Osteocyte (in vitro differentiated cells): Measurements from ENCODE around the gene TSHZ2. TPM values are rescaled to one million over a fixed set of nuclear protein-coding genes. Genes with fewer than 3 reads are reported as not detected.

Source experiments
- DNase-seq: peaks from one replicate; pipeline ENCODE4 v3.0.0; 2021; ENCODE audit warnings: mixed read lengths; ENCODE audit not compliant: unreplicated experiment; ENCODE audit errors: extremely low spot score
- H3K27ac Mint-ChIP-seq: one replicate; pipeline ENCODE4 v1.8.0; 2021; ENCODE audit warnings: mild to moderate bottlenecking, mixed read lengths; ENCODE audit not compliant: unreplicated experiment
- H3K27me3 Mint-ChIP-seq: one replicate; pipeline ENCODE4 v1.8.0; 2021; ENCODE audit warnings: mixed read lengths; ENCODE audit not compliant: unreplicated experiment
- H3K36me3 Mint-ChIP-seq: one replicate; pipeline ENCODE4 v1.8.0; 2021; ENCODE audit warnings: mixed read lengths; ENCODE audit not compliant: unreplicated experiment
- H3K4me1 Mint-ChIP-seq: one replicate; pipeline ENCODE4 v1.8.0; 2021; ENCODE audit warnings: mixed read lengths; ENCODE audit not compliant: unreplicated experiment
- H3K4me3 Mint-ChIP-seq: one replicate; pipeline ENCODE4 v1.8.0; 2021; ENCODE audit warnings: mild to moderate bottlenecking, moderate library complexity, mixed read lengths; ENCODE audit not compliant: unreplicated experiment
- H3K9me3 Mint-ChIP-seq: one replicate; pipeline ENCODE4 v1.8.0; 2021; ENCODE audit warnings: mixed read lengths; ENCODE audit not compliant: unreplicated experiment
- total RNA-seq: library from RNA; stranded (reverse); gene quantifications from 2 replicates; pipeline ENCODE4 v1.2.1, GENCODE V29; 2021
- TF ChIP-seq, protein P1 (sequence below): fragments of 200-600 bp; sonication (generic); IDR thresholded peaks from 2 replicates; pipeline ENCODE4 v1.5.0; 2021; ENCODE audit warnings: antibody characterized with exemption, mild to moderate bottlenecking, moderate library complexity

The TSHZ2 gene
- total RNA-seq, 1 donor from 2014 or later, result not detected

DNA sequence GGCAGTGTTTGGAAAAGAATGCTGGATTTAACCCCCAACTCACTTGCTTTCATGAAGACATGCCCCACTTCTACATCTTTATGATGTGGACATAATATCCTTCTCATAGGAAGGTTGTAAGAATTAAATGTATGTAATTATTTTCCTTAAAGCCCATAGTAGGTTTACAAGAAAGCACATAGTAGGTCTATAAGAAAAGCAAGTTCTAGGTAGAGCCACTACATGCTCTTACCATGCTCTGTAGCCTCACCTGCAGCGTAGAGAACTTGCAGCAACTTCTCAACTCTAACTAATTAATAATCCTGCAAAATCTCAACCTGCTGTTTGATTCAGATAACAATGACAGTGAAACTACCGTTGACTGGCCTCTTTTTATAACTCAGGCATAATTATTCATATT, 288.4 kb downstream of the TSHZ2 start:
- TF ChIP-seq, protein P1, sequence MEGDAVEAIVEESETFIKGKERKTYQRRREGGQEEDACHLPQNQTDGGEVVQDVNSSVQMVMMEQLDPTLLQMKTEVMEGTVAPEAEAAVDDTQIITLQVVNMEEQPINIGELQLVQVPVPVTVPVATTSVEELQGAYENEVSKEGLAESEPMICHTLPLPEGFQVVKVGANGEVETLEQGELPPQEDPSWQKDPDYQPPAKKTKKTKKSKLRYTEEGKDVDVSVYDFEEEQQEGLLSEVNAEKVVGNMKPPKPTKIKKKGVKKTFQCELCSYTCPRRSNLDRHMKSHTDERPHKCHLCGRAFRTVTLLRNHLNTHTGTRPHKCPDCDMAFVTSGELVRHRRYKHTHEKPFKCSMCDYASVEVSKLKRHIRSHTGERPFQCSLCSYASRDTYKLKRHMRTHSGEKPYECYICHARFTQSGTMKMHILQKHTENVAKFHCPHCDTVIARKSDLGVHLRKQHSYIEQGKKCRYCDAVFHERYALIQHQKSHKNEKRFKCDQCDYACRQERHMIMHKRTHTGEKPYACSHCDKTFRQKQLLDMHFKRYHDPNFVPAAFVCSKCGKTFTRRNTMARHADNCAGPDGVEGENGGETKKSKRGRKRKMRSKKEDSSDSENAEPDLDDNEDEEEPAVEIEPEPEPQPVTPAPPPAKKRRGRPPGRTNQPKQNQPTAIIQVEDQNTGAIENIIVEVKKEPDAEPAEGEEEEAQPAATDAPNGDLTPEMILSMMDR, result no peak
- Mint-ChIP-seq H3K36me3 (no peaks in the 10 kb centered on the region), H3K27me3 (peaks cover 3% of the 10 kb centered on the region), H3K4me1 (no peaks in the 10 kb centered on the region), H3K9me3 (no peaks in the 10 kb centered on the region), H3K27ac (no peak overlapping the region), H3K4me3 (no peak overlapping the region)
- no peak for DNase-seq

DNA sequence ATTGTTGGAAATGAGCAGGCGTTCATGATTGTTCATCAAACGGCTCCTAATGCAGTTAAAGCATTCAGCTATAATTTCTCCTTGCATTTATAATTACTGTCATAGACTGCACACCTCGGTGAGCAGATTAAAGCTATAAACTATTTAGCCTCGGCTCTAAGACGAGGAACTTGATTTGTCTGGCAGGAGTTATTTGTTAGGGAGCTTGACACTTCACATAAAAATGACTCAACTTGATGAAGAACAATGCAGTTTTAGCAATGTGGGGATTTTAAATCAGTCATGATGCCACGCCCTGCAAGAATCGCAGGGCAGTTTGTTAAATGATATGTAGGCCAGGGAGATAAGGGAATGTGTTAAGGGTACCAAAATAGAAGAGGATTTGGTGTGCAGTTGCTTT, 290.2 kb downstream of the TSHZ2 start:
- no peak for DNase-seq
- H3K27ac Mint-ChIP-seq, result no peak overlapping the region
- TF ChIP-seq, protein P1, result no peak
- no peaks in the 10 kb centered on the region for H3K36me3 Mint-ChIP-seq
- no peak overlapping the region for H3K4me3 Mint-ChIP-seq
- no peaks in the 10 kb centered on the region for H3K9me3 Mint-ChIP-seq
- H3K27me3 Mint-ChIP-seq, result peaks cover 3% of the 10 kb centered on the region
- H3K4me1 Mint-ChIP-seq, result no peaks in the 10 kb centered on the region

DNA sequence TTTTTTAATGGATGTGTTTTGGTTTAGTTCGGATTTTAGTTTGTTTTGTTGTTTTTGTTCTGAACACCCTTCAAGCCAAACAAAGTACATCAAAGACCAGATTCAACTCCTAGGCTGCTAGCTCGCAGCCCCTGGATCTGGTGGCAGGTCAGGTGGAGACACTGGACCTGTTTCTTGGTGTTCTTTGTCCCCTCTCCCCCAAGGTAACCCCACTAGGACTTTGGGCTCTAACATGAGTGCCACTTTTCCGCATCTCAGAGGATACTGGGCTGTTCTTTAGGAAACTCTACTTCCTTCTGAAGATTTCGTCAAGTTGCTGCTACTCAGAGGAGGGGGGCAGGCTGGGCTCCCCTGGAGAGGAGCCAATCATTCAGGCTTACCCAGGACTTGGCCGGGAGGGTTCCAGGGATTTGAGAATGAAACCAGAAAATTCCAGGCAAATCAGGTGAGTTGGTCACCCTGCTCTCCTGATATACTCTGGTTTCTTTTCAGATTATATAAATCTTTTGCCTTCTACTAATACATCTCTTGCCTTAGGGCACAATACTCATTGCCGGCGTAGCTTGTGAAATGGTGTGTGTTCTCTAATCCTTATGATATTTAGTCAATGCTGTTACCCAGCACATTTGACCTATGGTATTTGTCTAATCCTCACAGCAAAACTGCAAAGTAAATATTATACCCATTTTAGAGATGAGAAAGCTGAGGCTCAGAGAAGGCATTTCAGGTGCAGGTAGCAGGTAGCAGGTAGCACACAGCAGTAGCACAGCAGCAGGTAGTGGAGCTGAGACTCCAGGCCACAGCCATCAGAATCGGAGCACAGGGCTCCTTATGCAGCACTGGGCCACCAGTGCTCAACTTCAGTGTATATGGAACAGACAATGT, 291.6 kb downstream of the TSHZ2 start:
- Mint-ChIP-seq H3K27me3 (peaks cover 3% of the 10 kb centered on the region), H3K27ac (no peak overlapping the region), H3K4me1 (no peaks in the 10 kb centered on the region), H3K4me3 (no peak overlapping the region), H3K9me3 (no peaks in the 10 kb centered on the region), H3K36me3 (no peaks in the 10 kb centered on the region)
- no peak for DNase-seq
- TF ChIP-seq, protein P1, result no peak

DNA sequence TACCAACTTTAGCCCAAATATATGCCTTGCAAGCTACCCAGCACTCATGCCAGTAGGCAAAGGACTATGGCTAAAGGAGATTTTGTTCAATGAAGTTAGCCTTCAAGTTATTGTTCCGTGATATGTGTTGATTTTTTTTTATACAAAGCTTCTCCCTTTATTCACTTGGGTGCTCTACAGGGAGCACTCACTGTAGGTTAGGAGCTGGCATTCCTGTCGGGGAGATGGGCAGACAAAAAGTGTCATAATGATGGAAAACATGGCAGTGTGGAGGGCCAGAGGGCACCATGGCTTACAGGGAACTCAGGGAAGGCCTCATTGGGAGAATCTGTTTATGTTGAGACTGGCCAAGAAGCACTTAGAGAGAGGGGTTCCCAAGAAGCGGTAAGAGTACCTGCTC, 292.4 kb downstream of the TSHZ2 start:
- no peak overlapping the region for H3K27ac Mint-ChIP-seq
- H3K4me1 Mint-ChIP-seq, result no peaks in the 10 kb centered on the region
- no peaks in the 10 kb centered on the region for H3K9me3 Mint-ChIP-seq
- H3K4me3 Mint-ChIP-seq, result no peak overlapping the region
- TF ChIP-seq, protein P1, result no peak
- peaks cover 3% of the 10 kb centered on the region for H3K27me3 Mint-ChIP-seq
- H3K36me3 Mint-ChIP-seq, result no peaks in the 10 kb centered on the region
- no peak for DNase-seq

DNA sequence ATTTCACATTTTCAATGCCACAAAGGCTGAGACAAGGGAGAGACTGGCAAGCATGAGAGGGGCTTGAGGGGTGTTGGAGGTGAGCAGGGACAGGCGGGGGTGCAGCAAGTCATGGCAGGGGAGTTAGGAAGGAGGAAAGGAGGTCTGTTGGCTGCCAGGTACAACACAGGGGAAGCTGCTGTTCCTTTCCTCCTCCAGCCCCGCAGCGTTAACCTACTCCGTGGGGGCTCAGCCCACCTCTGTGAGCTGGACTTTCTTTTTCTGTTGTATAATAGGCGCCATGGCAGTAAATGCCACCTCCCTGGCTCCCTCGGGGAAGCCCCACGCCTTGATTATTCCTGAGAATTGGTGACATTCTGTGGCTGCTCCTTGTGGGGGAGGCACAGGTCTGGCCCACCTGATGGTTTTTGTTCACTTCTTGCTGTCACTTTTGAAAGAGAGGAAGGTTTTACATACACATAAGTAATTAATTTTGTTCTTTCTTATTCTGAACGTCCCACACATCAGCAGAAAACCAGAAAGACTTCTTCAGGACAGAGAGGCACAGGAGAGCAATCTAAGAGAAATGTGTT, 293.2 kb downstream of the TSHZ2 start:
- Mint-ChIP-seq H3K4me3 (no peak overlapping the region), H3K27me3 (peaks cover 3% of the 10 kb centered on the region), H3K9me3 (no peaks in the 10 kb centered on the region), H3K4me1 (no peaks in the 10 kb centered on the region), H3K27ac (no peak overlapping the region), H3K36me3 (no peaks in the 10 kb centered on the region)
- DNase-seq, result no peak
- TF ChIP-seq, protein P1, result no peak
